ENCODE data around the gene EIF2B1.

- TF ChIP-seq YY1 (tag by site-specific recombination; IDR thresholded peaks at IDR 0.05) (no peak), ZNF621 (tag by site-specific recombination; IDR thresholded peaks at IDR 0.05) (no peak), CTCF (tag by site-specific recombination; IDR thresholded peaks at IDR 0.05) (no peak), ZBTB7A (tag by site-specific recombination; IDR thresholded peaks at IDR 0.05; ENCODE audit: low read depth) (no peak), RBAK (tag by site-specific recombination; IDR thresholded peaks at IDR 0.05) (no peak), ZFP3 (tag by site-specific recombination; IDR thresholded peaks at IDR 0.05; ENCODE audit: low read depth) (no peak), ZBTB21 (tag by site-specific recombination; IDR thresholded peaks at IDR 0.05) (no peak), ZSCAN18 (tag by site-specific recombination; IDR thresholded peaks at IDR 0.05) (no peak), ZBTB1 (tag by site-specific recombination; IDR thresholded peaks at IDR 0.05) (no peak), ZNF558 (tag by site-specific recombination; IDR thresholded peaks at IDR 0.05) (no peak), TSHZ1 (tag by site-specific recombination; IDR thresholded peaks at IDR 0.05; ENCODE audit: borderline replicate concordance) (no peak), ZBTB11 (tag by site-specific recombination; conservative IDR thresholded peaks at IDR 0.05; ENCODE audit: low read depth) (no peak), ZNF433 (tag by site-specific recombination; IDR thresholded peaks at IDR 0.05; ENCODE audit: low read depth) (no peak)
These were observed 34.3 kb upstream of the EIF2B1 start for GRCh38 chr12:123667771-123668170.
